COR-L47 (cell line): Measurements from ENCODE around the gene WDR3.
"Not testable (repeated sequence)": the region's sequence is repeated elsewhere in the genome, so short reads cannot be mapped to it uniquely, and the experiment has no call there.

Experiments
- DNase-seq: peaks from one replicate; lab custom pipeline; 2025; lab: John Stamatoyannopoulos, UW

Gene WDR3

GRCh38 chr1:117929343-117930172 lies at the start of gene WDR3, which contains the start of gene GDAP2:
Gene WDR3 (plus strand): TSS chr1:117929739. CDS start chr1:117933320, 3,581 bp downstream.
Gene GDAP2 (minus strand): TSS chr1:117929621. CDS start chr1:117920357, 9,264 bp downstream.
- peak; percentile 93 for DNase-seq

DNA sequence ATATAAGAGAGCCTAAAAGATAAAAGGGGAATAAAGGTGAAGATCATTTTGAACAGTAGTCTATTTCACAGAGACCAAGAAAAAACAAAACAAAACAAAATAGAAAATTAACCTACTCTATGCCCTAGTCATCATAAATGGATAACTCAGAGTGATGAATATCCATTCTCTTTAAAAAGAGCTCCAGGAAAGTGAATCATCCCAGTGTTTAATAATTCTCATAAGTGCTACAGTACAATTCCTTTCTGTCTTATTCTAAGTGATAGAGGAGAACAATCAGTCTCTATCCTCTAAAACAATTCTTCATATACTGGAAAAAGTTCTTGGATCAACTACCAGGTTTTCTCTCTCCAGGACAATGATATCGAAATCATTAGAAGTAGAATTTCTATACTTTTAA lies 45.9 kb upstream of the WDR3 start:
- DNase-seq, result no peak

DNA sequence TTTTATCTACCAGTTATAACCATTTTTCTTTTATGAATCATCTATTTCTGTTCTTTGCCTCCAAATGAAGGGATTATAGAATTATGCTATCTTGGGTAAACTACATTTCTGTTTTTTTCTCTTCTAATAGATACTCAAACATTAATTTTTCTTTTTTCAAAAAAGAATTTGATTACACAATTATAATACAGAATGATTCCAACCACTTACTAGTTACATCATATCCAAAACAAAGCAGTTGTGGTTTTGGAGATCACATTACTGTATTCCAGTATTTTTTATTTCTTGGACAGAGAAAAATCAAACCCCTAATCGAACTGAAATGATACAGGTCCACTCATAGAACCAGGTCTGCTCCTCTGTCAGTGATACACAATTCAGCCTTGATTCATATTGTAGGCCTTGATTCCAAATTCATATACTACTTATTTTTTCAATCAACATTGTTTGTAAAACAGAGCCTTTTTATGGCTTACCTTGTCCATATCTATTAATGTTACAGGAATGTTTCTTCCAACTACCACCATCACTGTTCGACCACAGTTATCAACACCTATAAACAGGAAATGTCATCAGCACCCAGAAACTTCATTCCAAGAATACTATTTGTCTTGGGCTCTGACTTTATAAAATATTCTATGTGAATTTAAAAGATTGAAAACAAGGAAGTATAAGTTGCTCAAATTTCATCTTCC lies 43.3 kb upstream of the WDR3 start:
- DNase-seq, result no peak

DNA sequence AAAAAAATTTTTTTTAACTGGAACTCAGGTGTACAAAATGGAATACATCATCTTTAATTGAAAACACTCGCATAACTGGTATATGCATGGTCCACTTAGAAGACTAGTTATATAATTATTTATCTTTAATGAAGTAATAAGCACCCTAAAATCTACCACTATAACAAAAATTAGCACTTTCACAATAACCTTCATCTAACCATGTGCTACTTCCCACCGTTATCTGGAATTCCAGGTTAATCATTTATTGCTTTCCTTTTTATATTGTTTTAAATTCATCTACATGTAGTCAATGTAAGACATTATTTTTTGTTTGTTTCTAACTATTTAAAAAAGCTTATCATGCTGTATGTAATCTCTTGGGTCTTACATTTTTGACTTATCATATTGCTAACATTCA lies 39.1 kb upstream of the WDR3 start:
- no peak for DNase-seq

DNA sequence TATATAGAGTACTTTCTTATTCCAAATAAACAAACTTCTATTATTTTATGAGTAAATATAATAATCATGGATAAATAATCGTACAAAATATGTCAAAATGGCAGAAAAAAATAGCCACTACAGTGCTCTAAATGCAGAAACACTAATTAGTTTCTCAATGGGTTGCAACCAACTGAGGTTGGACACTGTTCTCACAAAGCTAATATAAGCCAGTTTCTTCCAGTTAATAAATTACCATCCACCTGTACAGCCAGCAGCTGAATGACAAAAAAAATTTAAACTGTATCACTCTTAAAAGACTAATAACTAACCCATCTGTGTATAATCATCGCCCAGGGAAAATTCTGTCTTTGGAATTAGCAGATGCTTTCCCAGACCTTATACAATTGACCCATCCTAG lies 37.0 kb upstream of the WDR3 start:
- DNase-seq, result no peak

DNA sequence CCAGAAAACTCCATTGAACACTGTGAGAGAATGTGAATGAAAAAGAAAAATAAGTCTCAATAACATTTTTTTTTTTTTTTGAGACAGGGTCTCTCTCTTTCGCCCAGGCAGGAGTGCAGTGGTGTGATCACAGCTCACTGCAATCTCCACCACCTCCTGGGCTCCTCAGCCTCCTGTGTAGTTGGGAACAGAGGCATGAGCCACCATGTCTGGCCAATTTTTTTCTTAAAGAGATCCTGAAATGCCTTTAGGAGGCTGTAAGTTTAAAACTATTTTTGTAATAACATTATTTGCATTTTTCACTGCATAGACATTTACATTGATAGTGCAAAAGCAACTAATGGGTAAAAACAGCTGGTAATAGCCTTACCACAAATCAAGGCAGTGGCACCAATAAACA lies 35.5 kb upstream of the WDR3 start:
- DNase-seq, result no peak

GRCh38 chr1:117895482-117896114 lies 33.9 kb upstream of the WDR3 start:
- peak; percentile 55 for DNase-seq

GRCh38 chr1:117897551-117897950 lies 32.0 kb upstream of the WDR3 start:
- DNase-seq, result no peak

DNA sequence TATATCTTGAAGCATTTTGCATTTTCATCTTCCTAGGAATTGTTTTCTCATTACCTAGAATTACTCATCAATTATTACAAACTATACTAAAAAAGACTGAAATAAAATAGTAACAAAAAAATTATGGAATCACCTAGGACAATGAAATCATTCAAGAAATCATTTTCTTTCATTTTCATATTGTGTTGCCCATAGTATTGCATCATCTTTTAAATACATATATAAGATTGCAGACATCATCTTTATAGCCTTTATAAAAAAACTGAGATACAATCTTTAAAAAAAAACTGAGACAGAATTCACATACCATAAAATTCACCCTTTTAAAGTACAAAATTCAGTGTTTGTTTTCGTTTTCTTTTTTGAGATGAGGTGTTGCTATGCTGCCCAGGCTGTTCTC lies 29.7 kb upstream of the WDR3 start:
- no peak for DNase-seq

- DNase-seq, result no peak
Measured at GRCh38 chr1:117902944-117903343, 26.6 kb upstream of the WDR3 start.

DNA sequence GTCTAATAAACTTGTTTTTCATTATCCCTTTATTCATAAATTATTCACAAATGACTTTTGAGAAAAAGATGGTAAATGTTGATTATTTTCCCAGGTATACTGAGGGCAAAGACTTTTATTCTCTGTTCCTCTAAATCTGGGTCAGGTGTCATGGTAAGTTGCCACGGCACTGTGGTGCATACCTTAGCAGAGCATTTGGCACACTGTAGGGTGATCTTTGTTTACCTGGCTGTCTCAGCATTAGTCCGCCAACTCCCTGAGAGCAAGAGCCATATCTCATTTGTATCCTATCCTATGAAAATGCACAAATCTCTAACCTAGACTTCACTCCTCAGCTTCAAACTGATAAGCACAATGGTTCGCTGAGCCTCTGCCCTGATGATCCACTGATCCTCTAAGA lies 25.1 kb upstream of the WDR3 start:
- no peak for DNase-seq

GRCh38 chr1:117905019-117905418 lies 24.5 kb upstream of the WDR3 start:
- DNase-seq, result no peak

DNA sequence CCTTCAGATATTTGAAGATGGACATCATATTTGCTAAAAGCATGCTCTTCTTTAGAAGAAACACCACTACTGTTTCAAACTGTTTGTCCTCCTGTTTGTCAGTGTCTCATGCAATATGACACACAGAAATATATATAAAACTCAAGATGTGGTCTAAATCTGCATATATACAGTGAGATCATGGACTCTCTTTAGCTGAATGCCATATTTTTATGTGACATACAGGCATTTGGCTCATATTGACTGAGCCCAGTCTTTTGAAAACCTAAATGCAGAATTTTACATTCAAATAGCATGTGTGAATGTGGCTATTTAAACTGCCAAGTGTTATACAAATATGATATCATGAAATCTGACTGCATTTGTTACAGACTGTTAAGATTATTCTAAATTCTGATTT lies 18.5 kb upstream of the WDR3 start:
- DNase-seq, result no peak

- no peak for DNase-seq
Measured at GRCh38 chr1:117919376-117919775, 10.2 kb upstream of the WDR3 start.

- no peak for DNase-seq
Measured at GRCh38 chr1:117921991-117922390, 7.5 kb upstream of the WDR3 start.

DNA sequence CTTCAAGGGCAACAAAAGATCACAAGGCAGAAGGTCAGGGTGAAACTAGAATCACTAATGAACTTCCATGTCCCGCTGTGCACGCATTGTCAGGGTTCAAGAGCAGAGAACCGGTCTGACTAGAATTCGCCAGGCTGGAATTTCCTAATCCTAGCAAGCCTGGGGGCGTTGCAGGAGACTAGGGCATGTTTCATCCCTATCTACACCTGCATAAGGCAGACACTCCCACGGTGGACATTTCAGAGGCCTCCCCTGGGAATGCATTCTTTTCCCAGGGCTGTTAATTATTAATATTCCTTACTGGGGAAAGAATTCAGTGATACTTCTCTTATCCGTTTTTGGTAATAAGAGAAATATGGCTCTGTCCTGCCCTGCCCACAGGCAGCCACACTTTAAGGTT lies 6.8 kb upstream of the WDR3 start:
- DNase-seq, result not testable (repeated sequence)

DNA sequence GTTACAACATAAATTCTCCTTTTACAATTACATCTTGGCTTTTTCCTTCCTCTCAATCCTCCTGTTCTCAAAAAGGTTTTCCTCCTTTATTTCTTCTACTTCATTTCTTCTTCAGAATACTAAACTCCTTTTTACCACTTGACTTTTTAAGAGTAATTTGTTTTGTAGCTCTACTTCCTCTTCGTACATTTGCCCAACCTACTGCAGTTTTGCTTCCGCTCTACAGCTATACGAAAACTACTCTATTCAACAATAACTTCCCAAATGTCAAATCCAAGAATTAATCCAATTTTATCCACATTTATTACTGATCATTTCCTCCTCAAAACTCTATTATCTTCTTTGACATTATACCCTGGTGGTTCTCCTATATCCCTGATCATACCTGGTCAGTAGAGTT lies 3.6 kb upstream of the WDR3 start:
- DNase-seq, result no peak

GRCh38 chr1:117928881-117929342 lies 627 bp upstream of the WDR3 start:
- peak; percentile 50 for DNase-seq

GRCh38 chr1:117930173-117930447 lies 571 bp downstream of the WDR3 start:
- DNase-seq, result no peak

GRCh38 chr1:117930484-117930883 lies 945 bp downstream of the WDR3 start:
- no peak for DNase-seq

DNA sequence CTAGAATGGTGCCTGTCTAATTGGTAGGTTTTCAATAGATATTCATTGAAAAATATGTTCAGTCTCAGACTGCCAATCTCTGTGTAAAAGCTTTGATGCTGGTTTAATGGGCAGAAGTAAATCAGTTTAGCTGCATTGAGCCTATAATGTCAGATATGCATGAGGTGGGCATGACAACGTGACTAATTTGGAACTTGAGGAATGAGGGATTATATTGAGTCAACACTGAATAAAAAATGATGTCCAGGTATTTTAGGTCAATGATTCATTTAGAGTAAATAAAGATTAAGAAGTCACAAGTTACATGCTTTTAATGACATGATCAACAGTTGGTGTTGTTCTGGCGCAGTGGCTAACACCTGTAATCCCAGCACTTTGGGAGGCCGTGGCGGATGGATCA lies 3.0 kb downstream of the WDR3 start:
- DNase-seq, result no peak

- DNase-seq, result no peak
Measured at GRCh38 chr1:117933769-117934168, 4.2 kb downstream of the WDR3 start.

DNA sequence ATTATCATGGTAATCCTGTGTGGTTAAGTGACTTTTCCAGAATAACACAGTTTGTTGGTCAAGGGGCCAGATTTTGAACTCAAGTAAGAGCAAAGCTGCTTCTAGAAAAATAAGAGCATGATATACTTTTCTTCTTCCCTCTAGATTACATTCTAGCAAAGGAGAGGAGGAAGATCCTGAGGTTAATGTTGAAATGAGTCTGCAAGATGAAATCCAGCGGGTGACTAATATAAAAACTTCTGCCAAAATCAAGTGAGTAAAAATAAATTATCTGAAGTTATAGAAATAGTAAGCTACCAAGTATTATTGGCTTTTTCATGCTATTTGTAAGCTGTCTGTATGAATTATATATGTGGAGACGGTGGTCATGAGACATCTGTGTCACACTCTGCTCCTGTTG lies 12.8 kb downstream of the WDR3 start:
- no peak for DNase-seq
